BJ (cell line): ENCODE measurements around the gene DOC2A. TPM values are rescaled to one million over a fixed set of nuclear protein-coding genes. Genes with fewer than 3 reads are reported as not detected.

Experiments used
- CTCF ChIA-PET: fragments of 350-600 bp; formaldehyde crosslinking; extraction: SDS; loops from one replicate; lab custom pipeline; 2021; ENCODE audit warnings: antibody characterized with exemption, inconsistent platforms; lab: Yijun Ruan, JAX
- POLR2A ChIA-PET: fragments of 300-600 bp; sonication (Branson Sonifier 250); formaldehyde crosslinking; extraction: SDS; loops from one replicate; lab custom pipeline; 2021; ENCODE audit warnings: antibody characterized with exemption; lab: Charles Lee
- DNase-seq: peaks from one replicate; pipeline ENCODE4 v3.0.0-alpha.2; 2011; ENCODE audit warnings: low read depth
- H3K27me3 ChIP-seq: 2 replicates; pipeline ENCODE4 v1.6.0; 2011; ENCODE audit warnings: low read length; ENCODE audit not compliant: control insufficient read depth, insufficient read depth
- H3K36me3 ChIP-seq: 2 replicates; pipeline ENCODE4 v1.5.1; 2011; ENCODE audit warnings: low read length; ENCODE audit not compliant: control insufficient read depth, insufficient read depth
- H3K4me3 ChIP-seq: 2 replicates; pipeline ENCODE4 v1.5.1; 2011; ENCODE audit warnings: low read depth, mild to moderate bottlenecking, control low read depth, low read length
- CTCF ChIP-seq: IDR thresholded peaks from 2 replicates; pipeline ENCODE4 v1.5.1; 2011; ENCODE audit warnings: low read depth, mild to moderate bottlenecking, control low read depth, inconsistent platforms, low read length, moderate library complexity; ENCODE audit not compliant: insufficient read depth
- polyA plus RNA-seq: library from polyadenylated mRNA; depleted of rRNA; stranded (reverse); fragments of >200 nt; gene quantifications from 2 replicates; pipeline ENCODE4 v1.2.3, GENCODE V29; 2011

DOC2A gene
- polyA plus RNA-seq, 1 experiment: 0.64 TPM

GRCh38 chr16:29993191-29993902 lies 17.5 kb downstream of the DOC2A start:
- ChIA-PET CTCF (interaction anchor here (0.6 to 0.8 kb wide), 2 partner anchors 17 to 282 kb away, joined by 3 read pairs; no protein-coding TSS in a partner anchor), POLR2A (no interaction called here)
- no peak overlapping the region for H3K4me3 ChIP-seq
- no peak for TF ChIP-seq CTCF
- H3K27me3 ChIP-seq: no peaks in the 10 kb centered on the region
- no peak for DNase-seq
- H3K36me3 ChIP-seq: peaks cover 35% of the 10 kb centered on the region

- no peak overlapping the region for H3K4me3 ChIP-seq
- no peak for TF ChIP-seq CTCF
- H3K27me3 ChIP-seq: no peaks in the 10 kb centered on the region
- DNase-seq: no peak
- ChIA-PET CTCF (no interaction called here), POLR2A (no interaction called here)
- H3K36me3 ChIP-seq: peaks cover 41% of the 10 kb centered on the region
These were observed 18.4 kb downstream of the DOC2A start for GRCh38 chr16:29992344-29992967.

- no peak for DNase-seq
- Histone ChIP-seq H3K27me3 (no peaks in the 10 kb centered on the region), H3K4me3 (no peak overlapping the region), H3K36me3 (peaks cover 49% of the 10 kb centered on the region)
- no peak for TF ChIP-seq CTCF
- ChIA-PET CTCF (no interaction called here), POLR2A (no interaction called here)
These were observed 19.3 kb downstream of the DOC2A start for GRCh38 chr16:29991571-29991904.

- Histone ChIP-seq H3K27me3 (no peaks in the 10 kb centered on the region), H3K4me3 (no peak overlapping the region), H3K36me3 (peaks cover 53% of the 10 kb centered on the region)
- TF ChIP-seq CTCF: no peak
- ChIA-PET POLR2A (no interaction called here), CTCF (no interaction called here)
- no peak for DNase-seq
These were observed 19.8 kb downstream of the DOC2A start for GRCh38 chr16:29990883-29991570.

GRCh38 chr16:29990034-29990433 lies 20.8 kb downstream of the DOC2A start:
- ChIA-PET POLR2A (no interaction called here), CTCF (interaction anchor here (0.9 to 1.7 kb wide), 3 partner anchors 13 to 32 kb away, joined by 3 read pairs; no protein-coding TSS in a partner anchor)
- Histone ChIP-seq H3K27me3 (no peaks in the 10 kb centered on the region), H3K4me3 (no peak overlapping the region), H3K36me3 (peaks cover 61% of the 10 kb centered on the region)
- no peak for DNase-seq
- TF ChIP-seq CTCF: no peak
